Measurements from ENCODE around the gene DBF4B. TPM values are rescaled to one million over a fixed set of nuclear protein-coding genes. Genes with fewer than 3 reads are reported as not detected.

Gene DBF4B
- polyA plus RNA-seq, 1 of the 3 experiments (the other 2 are of a cell fraction): 8.3 TPM

DNA sequence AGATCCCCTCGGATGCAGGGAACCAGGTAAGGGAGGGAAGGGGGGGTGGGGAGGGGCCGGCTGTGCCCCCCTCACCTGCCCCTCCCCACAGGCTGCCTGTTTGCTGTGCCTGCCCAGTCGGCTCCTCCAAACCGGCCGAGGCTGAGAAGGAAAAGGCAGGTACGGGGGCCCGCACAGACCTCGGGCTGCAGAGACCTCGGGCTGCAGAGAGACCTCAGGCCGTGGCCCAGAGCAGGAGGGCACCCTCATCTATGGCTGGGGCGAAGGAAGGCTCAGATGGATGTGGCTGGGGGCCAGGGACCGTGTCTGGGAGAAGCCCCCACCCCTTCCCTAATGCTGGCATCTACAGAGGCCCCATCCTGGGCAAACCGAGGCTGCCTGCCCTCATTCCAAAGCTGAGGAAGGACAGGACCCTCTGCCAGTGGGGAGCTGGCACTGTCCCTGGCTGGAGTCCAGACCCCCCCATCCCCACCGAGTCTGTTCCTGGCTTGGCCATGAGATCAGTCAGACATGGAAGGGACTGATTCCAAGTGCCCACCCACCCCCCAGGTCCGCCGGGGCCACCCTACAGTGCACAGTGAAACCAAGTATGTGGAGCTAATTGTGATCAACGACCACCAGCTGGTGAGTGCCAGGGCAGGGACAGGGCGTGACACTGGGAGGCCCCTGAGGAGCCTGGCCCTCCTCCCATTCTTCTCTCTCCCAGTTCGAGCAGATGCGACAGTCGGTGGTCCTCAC is 64.0 kb downstream of the DBF4B start:
- ChIA-PET POLR2A (no interaction called here), CTCF (interaction anchor here (0.6 to 17.7 kb wide), 6 partner anchors 9 to 492 kb away, joined by 3 to 420 read pairs (median 20); no protein-coding TSS in a partner anchor)
- Histone ChIP-seq H2AFZ (ENCODE audit: low read depth) (no peak overlapping the region), H3K9me3 (no peaks in the 10 kb centered on the region), H4K20me1 (ENCODE audit: insufficient read depth) (no peaks in the 10 kb centered on the region), H3K9ac (no peak overlapping the region), H3K9me2 (no peaks in the 10 kb centered on the region), H3K36me3 (replicated peaks in 1 of 2; ENCODE audit: control insufficient read depth in 1 of 2, insufficient read depth in 2 of 2, low read length in 1 of 2) (no peaks in the 10 kb centered on the region), H3K27me3 (ENCODE audit: insufficient read depth) (no peaks in the 10 kb centered on the region), H3K79me2 (ENCODE audit: insufficient read depth) (no peaks in the 10 kb centered on the region), H3K4me3 (ENCODE audit: low read depth in 2 of 2, low read length in 1 of 2) (no peak overlapping the region), H3F3A (replicated peaks; ENCODE audit: insufficient read depth) (no peaks in the 10 kb centered on the region), H3K4me1 (ENCODE audit: control insufficient read depth in 1 of 2, insufficient read depth in 2 of 2, low read depth in 1 of 2, low read length in 1 of 2) (peaks cover 0 to 25% of the 10 kb centered on the region in 2 experiments; a peak in 1 of 4 replicates), H3K4me2 (no peak overlapping the region), H3K27ac (ENCODE audit: low read depth in 2 of 2, low read length in 1 of 2) (no peak overlapping the region)
- 49% methylated on average over 9 of the region's 21 CpGs for WGBS (ENCODE audit: low lambda C conversion rate)
- DNase-seq: no peak
- TF ChIP-seq FOXJ3 (CRISPR knock-in tag; IDR thresholded peaks at IDR 0.05) (no peak), RCOR1 (IDR thresholded peaks at IDR 0.05; ENCODE audit: low read length) (no peak), TCF12 (IDR thresholded peaks at IDR 0.05) (no peak), MXI1 (IDR thresholded peaks at IDR 0.05; ENCODE audit: low read depth, low read length) (no peak), RAD21 (IDR thresholded peaks at IDR 0.05; ENCODE audit: low read length) (no peak), ELF1 (IDR thresholded peaks at IDR 0.05) (no peak), GABPA (IDR thresholded peaks at IDR 0.05; ENCODE audit: low read depth) (no peak), JUND (IDR thresholded peaks at IDR 0.05) (no peak), NFIC (IDR thresholded peaks at IDR 0.05; ENCODE audit: borderline replicate concordance) (no peak), RFX5 (IDR thresholded peaks at IDR 0.05; ENCODE audit: low read length) (no peak), FOSL2 (IDR thresholded peaks at IDR 0.05; ENCODE audit: borderline replicate concordance, low read depth) (no peak), POLR2AphosphoS5 (IDR thresholded peaks at IDR 0.05; ENCODE audit: low read depth, low read length) (no peak), MEF2A (IDR thresholded peaks at IDR 0.05; ENCODE audit: borderline replicate concordance, low read depth) (no peak), YY1 (IDR thresholded peaks at IDR 0.05; ENCODE audit: low read depth) (no peak), EZH2phosphoT487 (IDR thresholded peaks at IDR 0.05; ENCODE audit: borderline replicate concordance, low read depth) (no peak), SMC3 (IDR thresholded peaks at IDR 0.05; ENCODE audit: low read depth, low read length) (no peak)
- TF ChIP-seq, protein P1, sequence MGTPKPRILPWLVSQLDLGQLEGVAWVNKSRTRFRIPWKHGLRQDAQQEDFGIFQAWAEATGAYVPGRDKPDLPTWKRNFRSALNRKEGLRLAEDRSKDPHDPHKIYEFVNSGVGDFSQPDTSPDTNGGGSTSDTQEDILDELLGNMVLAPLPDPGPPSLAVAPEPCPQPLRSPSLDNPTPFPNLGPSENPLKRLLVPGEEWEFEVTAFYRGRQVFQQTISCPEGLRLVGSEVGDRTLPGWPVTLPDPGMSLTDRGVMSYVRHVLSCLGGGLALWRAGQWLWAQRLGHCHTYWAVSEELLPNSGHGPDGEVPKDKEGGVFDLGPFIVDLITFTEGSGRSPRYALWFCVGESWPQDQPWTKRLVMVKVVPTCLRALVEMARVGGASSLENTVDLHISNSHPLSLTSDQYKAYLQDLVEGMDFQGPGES (IDR thresholded peaks at IDR 0.05; ENCODE audit: low read depth, low read length): no peak
- TF ChIP-seq, protein P2, sequence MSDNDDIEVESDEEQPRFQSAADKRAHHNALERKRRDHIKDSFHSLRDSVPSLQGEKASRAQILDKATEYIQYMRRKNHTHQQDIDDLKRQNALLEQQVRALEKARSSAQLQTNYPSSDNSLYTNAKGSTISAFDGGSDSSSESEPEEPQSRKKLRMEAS (IDR thresholded peaks at IDR 0.05; ENCODE audit: low read depth): no peak

DNA sequence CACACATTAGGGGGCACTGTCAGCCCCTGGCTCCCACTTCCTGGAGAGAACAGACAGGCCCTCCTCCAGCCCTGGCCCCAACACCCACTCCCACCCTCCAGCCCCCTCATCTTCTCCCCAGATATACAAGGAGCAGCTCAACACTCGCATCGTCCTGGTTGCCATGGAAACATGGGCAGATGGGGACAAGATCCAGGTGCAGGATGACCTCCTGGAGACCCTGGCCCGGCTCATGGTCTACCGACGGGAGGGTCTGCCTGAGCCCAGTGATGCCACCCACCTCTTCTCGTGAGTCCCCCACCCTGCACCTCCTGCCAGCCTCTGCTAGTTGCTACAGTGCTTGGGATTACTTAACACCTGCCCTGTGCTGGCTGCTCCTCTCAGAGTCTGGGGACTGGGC is 64.7 kb downstream of the DBF4B start:
- TF ChIP-seq CHD2 (IDR thresholded peaks at IDR 0.05; ENCODE audit: low read length, partially characterized antibody): no peak
- TF ChIP-seq FOXJ3 (CRISPR knock-in tag; IDR thresholded peaks at IDR 0.05): no peak
- TF ChIP-seq, protein P3, sequence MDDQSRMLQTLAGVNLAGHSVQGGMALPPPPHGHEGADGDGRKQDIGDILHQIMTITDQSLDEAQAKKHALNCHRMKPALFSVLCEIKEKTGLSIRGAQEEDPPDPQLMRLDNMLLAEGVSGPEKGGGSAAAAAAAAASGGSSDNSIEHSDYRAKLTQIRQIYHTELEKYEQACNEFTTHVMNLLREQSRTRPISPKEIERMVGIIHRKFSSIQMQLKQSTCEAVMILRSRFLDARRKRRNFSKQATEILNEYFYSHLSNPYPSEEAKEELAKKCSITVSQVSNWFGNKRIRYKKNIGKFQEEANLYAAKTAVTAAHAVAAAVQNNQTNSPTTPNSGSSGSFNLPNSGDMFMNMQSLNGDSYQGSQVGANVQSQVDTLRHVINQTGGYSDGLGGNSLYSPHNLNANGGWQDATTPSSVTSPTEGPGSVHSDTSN (IDR thresholded peaks at IDR 0.05): no peak
- no peak for TF ChIP-seq RFX5 (IDR thresholded peaks at IDR 0.05; ENCODE audit: low read length)
- ChIA-PET POLR2A (no interaction called here), CTCF (interaction anchor here (0.6 to 17.7 kb wide), 7 partner anchors 9 to 492 kb away, joined by 3 to 420 read pairs (median 37); partner anchors contain the start of gene GJC1)

More for the DNA sequence above, 64.7 kb downstream of the DBF4B start:
- no peaks in the 10 kb centered on the region for H3K36me3 ChIP-seq (replicated peaks in 1 of 2; ENCODE audit: control insufficient read depth in 1 of 2, insufficient read depth in 2 of 2, low read length in 1 of 2)
- H3K4me3 ChIP-seq (ENCODE audit: low read depth in 2 of 2, low read length in 1 of 2): no peak overlapping the region
- H3K27ac ChIP-seq (ENCODE audit: low read depth in 2 of 2, low read length in 1 of 2): no peak overlapping the region
- H3K4me2 ChIP-seq: no peak overlapping the region
- H3K4me1 ChIP-seq (ENCODE audit: control insufficient read depth in 1 of 2, insufficient read depth in 2 of 2, low read depth in 1 of 2, low read length in 1 of 2): peaks cover 0 to 19% of the 10 kb centered on the region in 2 experiments; a peak in 1 of 4 replicates
- H3K9ac ChIP-seq: no peak overlapping the region
- no peaks in the 10 kb centered on the region for H3K79me2 ChIP-seq (ENCODE audit: insufficient read depth)
- H3K27me3 ChIP-seq (ENCODE audit: insufficient read depth): no peaks in the 10 kb centered on the region
- no peaks in the 10 kb centered on the region for H3K9me2 ChIP-seq
- no peaks in the 10 kb centered on the region for H4K20me1 ChIP-seq (ENCODE audit: insufficient read depth)
- H3K9me3 ChIP-seq: no peaks in the 10 kb centered on the region
- no CpG with 5 or more reads among the region's 6 CpGs for WGBS (ENCODE audit: low lambda C conversion rate)
- no peak for DNase-seq
- no peak overlapping the region for H2AFZ ChIP-seq (ENCODE audit: low read depth)
- H3F3A ChIP-seq (replicated peaks; ENCODE audit: insufficient read depth): no peaks in the 10 kb centered on the region
